Chondrocyte (in vitro differentiated cells): ENCODE measurements around the gene SVIL. TPM values are rescaled to one million over a fixed set of nuclear protein-coding genes. Genes with fewer than 3 reads are reported as not detected.
"Not testable (repeated sequence)": the region's sequence is repeated elsewhere in the genome, so short reads cannot be mapped to it uniquely, and the experiment has no call there.

Experiments used
- DNase-seq: peaks from one replicate; pipeline ENCODE4 v3.0.0; 2021; ENCODE audit warnings: mixed read lengths, low spot score
- H3K27ac Mint-ChIP-seq: one replicate; pipeline ENCODE4 v1.8.0; 2021; ENCODE audit warnings: mild to moderate bottlenecking, moderate library complexity, mixed read lengths; ENCODE audit not compliant: unreplicated experiment
- H3K27me3 Mint-ChIP-seq: 2 replicates; pipeline ENCODE4 v1.8.0; 2021; ENCODE audit warnings: low read depth, mixed read lengths
- H3K36me3 Mint-ChIP-seq: 2 replicates; pipeline ENCODE4 v1.8.0; 2021; ENCODE audit warnings: low read depth, mixed read lengths
- H3K4me1 Mint-ChIP-seq: 2 replicates; pipeline ENCODE4 v1.8.0; 2021; ENCODE audit warnings: low read depth, mild to moderate bottlenecking, mixed read lengths
- H3K4me3 Mint-ChIP-seq: one replicate; pipeline ENCODE4 v1.8.0; 2021; ENCODE audit warnings: mild to moderate bottlenecking, moderate library complexity, mixed read lengths; ENCODE audit not compliant: unreplicated experiment
- H3K9me3 Mint-ChIP-seq: 2 replicates; pipeline ENCODE4 v1.8.0; 2021; ENCODE audit warnings: low read depth, mixed read lengths
- CTCF ChIP-seq: fragments of 200-600 bp; sonication (generic); IDR thresholded peaks from 2 replicates; pipeline ENCODE4 v1.5.0; 2021; ENCODE audit warnings: antibody characterized with exemption, mild to moderate bottlenecking, moderate library complexity
- total RNA-seq: library from RNA; stranded (reverse); gene quantifications from 3 replicates; pipeline ENCODE4 v1.2.1, GENCODE V29; 2021

SVIL gene
- total RNA-seq, 1 donor from 2014 or later: 112 TPM

- Mint-ChIP-seq H3K4me1 (peaks cover 57% of the 10 kb centered on the region), H3K9me3 (no peaks in the 10 kb centered on the region), H3K4me3 (no peak overlapping the region), H3K27ac (no peak overlapping the region), H3K27me3 (no peaks in the 10 kb centered on the region), H3K36me3 (peaks cover 5% of the 10 kb centered on the region)
- peak; percentile 71 for DNase-seq
- no peak for TF ChIP-seq CTCF
Measured at GRCh38 chr10:29584436-29584835, 50.3 kb downstream of the SVIL start.

- H3K4me1 Mint-ChIP-seq: peaks cover 50% of the 10 kb centered on the region
- no peaks in the 10 kb centered on the region for H3K9me3 Mint-ChIP-seq
- no peak overlapping the region for H3K4me3 Mint-ChIP-seq
Measured at GRCh38 chr10:29583674-29584073, 51.1 kb downstream of the SVIL start.

GRCh38 chr10:29582769-29583168 lies 52.0 kb downstream of the SVIL start:
- H3K4me3 Mint-ChIP-seq, H3K36me3 Mint-ChIP-seq, H3K27me3 Mint-ChIP-seq, DNase-seq, H3K9me3 Mint-ChIP-seq: not testable (repeated sequence)
- Mint-ChIP-seq H3K4me1 (peaks cover 42% of the 10 kb centered on the region), H3K27ac (peak overlapping the region; percentile 94)

More at GRCh38 chr10:29583674-29584073, 51.1 kb downstream of the SVIL start:
- TF ChIP-seq CTCF: no peak
- no peak for DNase-seq
- peaks cover 5% of the 10 kb centered on the region for H3K36me3 Mint-ChIP-seq
- H3K27me3 Mint-ChIP-seq: no peaks in the 10 kb centered on the region
- peak overlapping the region; percentile 94 for H3K27ac Mint-ChIP-seq

GRCh38 chr10:29579455-29579970 lies 55.3 kb downstream of the SVIL start:
- Mint-ChIP-seq H3K9me3 (no peaks in the 10 kb centered on the region), H3K4me1 (peaks cover 21% of the 10 kb centered on the region), H3K4me3 (no peak overlapping the region), H3K27me3 (no peaks in the 10 kb centered on the region), H3K27ac (no peak overlapping the region), H3K36me3 (peaks cover 1% of the 10 kb centered on the region)
- TF ChIP-seq CTCF: no peak
- no peak for DNase-seq

GRCh38 chr10:29578457-29578856 lies 56.3 kb downstream of the SVIL start:
- Mint-ChIP-seq H3K36me3 (peaks cover 2% of the 10 kb centered on the region), H3K4me3 (no peak overlapping the region), H3K4me1 (peaks cover 14% of the 10 kb centered on the region), H3K27me3 (no peaks in the 10 kb centered on the region), H3K27ac (no peak overlapping the region), H3K9me3 (no peaks in the 10 kb centered on the region)
- no peak for DNase-seq
- no peak for TF ChIP-seq CTCF

GRCh38 chr10:29576681-29577080 lies 58.1 kb downstream of the SVIL start:
- no peak for DNase-seq
- Mint-ChIP-seq H3K27ac (peak overlapping the region; percentile 8), H3K36me3 (peaks cover 4% of the 10 kb centered on the region), H3K4me3 (no peak overlapping the region), H3K9me3 (no peaks in the 10 kb centered on the region), H3K4me1 (peaks cover 8% of the 10 kb centered on the region), H3K27me3 (no peaks in the 10 kb centered on the region)
- no peak for TF ChIP-seq CTCF
